ENCODE data around the gene COPS8.

Gene COPS8

DNA sequence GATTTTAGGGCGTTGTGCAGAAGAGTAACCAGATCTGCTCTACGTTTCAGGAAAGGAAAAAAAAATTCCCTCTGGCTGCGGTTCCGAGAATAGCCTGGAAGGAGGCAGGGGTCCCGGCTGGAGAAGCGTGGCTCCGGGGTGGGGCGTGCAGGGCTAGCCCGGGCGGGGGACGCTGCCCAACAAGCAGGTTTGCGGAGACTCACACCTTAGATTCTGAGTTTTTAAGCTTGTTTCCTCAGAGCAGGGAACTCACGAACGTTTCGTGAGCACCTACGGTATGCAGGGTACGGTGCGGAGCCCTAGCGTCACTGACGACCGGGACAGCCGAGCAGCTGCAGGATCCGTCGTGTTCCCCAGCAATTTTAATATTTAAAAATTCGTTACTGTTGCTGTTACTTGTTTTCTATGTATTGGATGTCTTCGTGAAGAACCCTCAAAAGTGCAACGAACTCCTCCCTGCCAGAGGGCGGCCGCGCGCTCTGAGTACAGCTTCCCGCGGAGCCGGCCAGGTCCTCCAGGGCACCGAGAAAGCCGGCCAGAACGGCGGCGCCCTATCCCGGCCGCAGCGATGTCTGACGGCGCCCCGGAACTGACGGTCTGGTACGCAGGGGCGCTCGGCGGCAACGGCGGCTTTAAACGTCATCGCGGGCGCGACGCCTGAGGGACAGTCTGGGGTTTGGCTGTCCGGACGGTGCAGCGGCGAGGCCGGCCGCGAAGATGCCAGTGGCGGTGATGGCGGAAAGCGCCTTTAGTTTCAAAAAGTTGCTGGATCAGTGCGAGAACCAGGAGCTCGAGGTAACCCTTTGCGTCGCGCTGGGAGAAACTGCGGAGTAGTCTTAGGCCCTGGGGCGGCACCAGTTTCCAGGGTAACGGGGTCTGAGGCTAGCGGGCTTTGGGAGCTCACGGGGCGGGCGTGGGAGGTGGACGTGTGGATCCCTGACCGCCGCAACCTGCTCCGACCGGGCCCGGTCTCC, at the start of gene COPS8:
Gene COPS8, plus strand, starts transcription at position 642 of the 974 bp plus-strand sequence. Its CDS starts 76 bp downstream, at position 718.
- POLR2A ChIA-PET = no interaction called here
- CTCF ChIA-PET = interaction anchor here (1.1 to 4.0 kb wide), 11 partner anchors 11 to 737 kb away, joined by 3 to 20 read pairs (median 4); no protein-coding TSS in a partner anchor
- TF ChIP-seq, protein P1, sequence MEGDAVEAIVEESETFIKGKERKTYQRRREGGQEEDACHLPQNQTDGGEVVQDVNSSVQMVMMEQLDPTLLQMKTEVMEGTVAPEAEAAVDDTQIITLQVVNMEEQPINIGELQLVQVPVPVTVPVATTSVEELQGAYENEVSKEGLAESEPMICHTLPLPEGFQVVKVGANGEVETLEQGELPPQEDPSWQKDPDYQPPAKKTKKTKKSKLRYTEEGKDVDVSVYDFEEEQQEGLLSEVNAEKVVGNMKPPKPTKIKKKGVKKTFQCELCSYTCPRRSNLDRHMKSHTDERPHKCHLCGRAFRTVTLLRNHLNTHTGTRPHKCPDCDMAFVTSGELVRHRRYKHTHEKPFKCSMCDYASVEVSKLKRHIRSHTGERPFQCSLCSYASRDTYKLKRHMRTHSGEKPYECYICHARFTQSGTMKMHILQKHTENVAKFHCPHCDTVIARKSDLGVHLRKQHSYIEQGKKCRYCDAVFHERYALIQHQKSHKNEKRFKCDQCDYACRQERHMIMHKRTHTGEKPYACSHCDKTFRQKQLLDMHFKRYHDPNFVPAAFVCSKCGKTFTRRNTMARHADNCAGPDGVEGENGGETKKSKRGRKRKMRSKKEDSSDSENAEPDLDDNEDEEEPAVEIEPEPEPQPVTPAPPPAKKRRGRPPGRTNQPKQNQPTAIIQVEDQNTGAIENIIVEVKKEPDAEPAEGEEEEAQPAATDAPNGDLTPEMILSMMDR (IDR thresholded peaks at IDR 0.05; ENCODE audit: control extremely low read depth, extremely low read depth, low read depth, missing control alignments) = peak; percentile 18
- DNase-seq (ENCODE audit: extremely low spot score) = peak; percentile 95

DNA sequence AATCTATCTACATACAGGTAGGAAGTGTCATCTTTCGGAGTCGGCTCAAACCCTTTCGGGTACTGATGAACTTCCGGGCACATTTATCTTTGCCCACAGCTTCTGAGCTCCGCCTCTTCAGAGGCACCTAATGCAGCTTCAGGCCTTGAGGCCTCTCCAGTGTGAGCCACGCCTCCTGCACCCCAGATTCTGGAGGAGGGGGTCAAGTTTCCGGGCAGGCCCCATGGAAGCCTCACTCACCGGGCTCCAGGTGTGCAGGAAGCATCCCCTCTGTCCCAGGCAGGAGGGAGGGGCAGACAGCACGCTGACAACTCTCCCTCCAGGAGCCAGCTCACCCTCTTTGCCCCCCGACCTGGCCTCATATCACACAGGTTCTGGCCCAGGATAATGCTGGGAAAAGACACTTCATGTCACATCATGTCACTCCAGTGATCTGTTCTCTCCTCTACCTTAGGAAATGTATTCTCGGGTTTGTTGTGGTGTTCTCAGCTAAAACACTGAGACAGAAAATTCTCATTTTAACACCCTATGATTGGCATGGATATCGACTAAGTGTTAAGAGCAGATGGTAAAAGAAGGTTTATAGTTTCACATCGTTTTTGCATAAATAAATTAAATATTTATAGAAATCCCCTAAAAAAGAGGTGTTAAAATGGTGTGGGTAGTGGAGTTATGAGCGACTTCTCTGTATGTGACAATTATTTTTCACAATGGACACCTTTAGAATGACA, 46.2 kb upstream of the COPS8 start:
- TF ChIP-seq, protein P1 (IDR thresholded peaks at IDR 0.05; ENCODE audit: control extremely low read depth, extremely low read depth, low read depth, missing control alignments) = no peak
- POLR2A ChIA-PET = interaction anchor here (0.6 kb wide), 1 partner anchor 675 kb away, joined by 5 read pairs; no protein-coding TSS in a partner anchor
- DNase-seq (ENCODE audit: extremely low spot score) = no peak
- CTCF ChIA-PET = no interaction called here

DNA sequence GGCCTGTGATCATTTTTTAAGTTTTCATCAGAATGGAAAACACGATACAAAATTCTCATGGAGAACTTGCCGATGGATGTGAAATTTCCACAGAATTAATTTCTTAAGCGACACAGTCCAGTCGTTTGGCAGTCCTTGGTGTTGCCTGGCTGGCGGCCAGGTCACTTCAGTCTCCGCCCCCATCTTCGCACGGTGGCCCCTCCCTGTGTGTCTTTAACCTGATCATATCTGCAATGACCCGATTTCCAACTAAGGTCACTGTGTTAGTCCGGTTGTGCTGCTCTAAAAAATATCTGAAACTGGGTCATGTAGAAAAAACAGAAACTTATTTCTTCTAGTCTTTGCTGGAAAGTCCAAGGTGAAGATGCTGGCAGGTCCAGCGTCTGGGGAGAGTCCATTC, 44.5 kb upstream of the COPS8 start:
- ChIA-PET POLR2A (no interaction called here), CTCF (no interaction called here)
- TF ChIP-seq, protein P1 (IDR thresholded peaks at IDR 0.05; ENCODE audit: control extremely low read depth, extremely low read depth, low read depth, missing control alignments) = no peak
- no peak for DNase-seq (ENCODE audit: extremely low spot score)

DNA sequence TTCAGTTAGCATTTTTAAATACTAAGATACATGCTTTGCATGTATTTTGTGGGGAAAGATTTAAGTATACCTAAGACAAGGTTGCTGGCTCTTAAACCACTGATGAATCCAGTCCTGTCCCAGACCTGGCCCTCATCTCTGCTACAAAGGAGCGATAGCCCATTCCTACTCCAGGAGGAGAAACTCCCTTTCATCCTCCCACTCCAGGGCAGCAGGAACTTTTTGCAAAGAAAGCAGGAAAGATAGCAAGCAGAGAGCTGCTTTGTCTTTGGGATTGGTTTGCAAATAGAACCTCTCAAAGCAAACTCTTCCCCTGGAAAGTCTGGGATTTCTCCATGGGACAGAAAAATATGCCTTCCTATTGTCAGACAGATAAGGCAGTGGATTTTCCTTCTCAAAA, 43.6 kb upstream of the COPS8 start:
- POLR2A ChIA-PET = no interaction called here
- DNase-seq (ENCODE audit: extremely low spot score) = no peak
- CTCF ChIA-PET = no interaction called here

DNA sequence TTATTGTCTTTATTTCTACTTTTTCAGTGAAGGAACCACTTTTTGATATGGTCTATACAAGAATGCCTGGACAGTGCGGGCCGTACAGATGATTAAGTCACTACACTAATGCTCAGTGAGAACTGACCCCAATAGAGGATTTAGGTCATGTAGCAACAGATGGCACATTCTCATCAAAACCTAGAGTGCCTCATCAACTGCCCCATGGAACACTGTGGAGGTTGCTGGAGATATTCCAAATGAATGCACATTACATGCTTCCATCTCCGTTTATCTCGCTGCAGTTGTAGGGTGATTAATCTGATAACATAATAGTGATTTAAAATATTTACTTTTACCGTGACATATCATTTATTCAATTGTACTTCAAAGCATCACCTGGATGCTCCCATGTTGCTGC, 41.8 kb upstream of the COPS8 start:
- TF ChIP-seq, protein P1 (IDR thresholded peaks at IDR 0.05; ENCODE audit: control extremely low read depth, extremely low read depth, low read depth, missing control alignments) = no peak
- ChIA-PET CTCF (no interaction called here), POLR2A (no interaction called here)

More for the DNA sequence above, 43.6 kb upstream of the COPS8 start:
- TF ChIP-seq, protein P1 (IDR thresholded peaks at IDR 0.05; ENCODE audit: control extremely low read depth, extremely low read depth, low read depth, missing control alignments) = no peak

DNA sequence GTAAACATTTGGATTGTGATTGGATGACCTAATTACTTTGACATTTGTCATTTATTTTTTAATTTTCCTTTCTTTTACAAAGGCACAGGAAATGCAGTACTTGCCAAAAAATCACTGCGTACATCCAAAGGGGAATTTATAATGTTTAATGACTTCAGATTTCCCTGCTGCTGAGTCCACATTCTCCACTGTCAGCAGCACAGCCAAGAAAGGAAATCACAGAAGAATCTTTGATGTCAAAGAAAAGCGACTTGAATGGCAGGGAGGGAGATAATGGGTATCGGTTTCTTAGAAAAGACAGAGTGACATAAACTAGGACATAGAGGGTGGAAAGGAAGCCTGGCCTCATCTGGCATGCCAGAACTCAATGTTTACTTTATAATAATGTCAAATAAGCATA, 41.4 kb upstream of the COPS8 start:
- DNase-seq (ENCODE audit: extremely low spot score) = no peak
- POLR2A ChIA-PET = no interaction called here
- CTCF ChIA-PET = no interaction called here
- TF ChIP-seq, protein P1 (IDR thresholded peaks at IDR 0.05; ENCODE audit: control extremely low read depth, extremely low read depth, low read depth, missing control alignments) = no peak

More for the DNA sequence above, 41.8 kb upstream of the COPS8 start:
- DNase-seq (ENCODE audit: extremely low spot score) = no peak
